ENCODE measurements around the gene ESRRA. TPM values are rescaled to one million over a fixed set of nuclear protein-coding genes. Genes with fewer than 3 reads are reported as not detected.
A peak's percentile ranks its signal among the peaks of the same experiment; 100 is the strongest.

The ESRRA gene
- total and polyA plus RNA-seq, 2 of the 8 experiments (the other 6 are each of a cell fraction or from before 2014, with no cell fraction given) = 18.2 to 37.0 TPM

- TF ChIP-seq CHD7 (IDR thresholded peaks at IDR 0.05; ENCODE audit: insufficient replicate concordance, low read length) (no peak), KDM4A (IDR thresholded peaks at IDR 0.05; ENCODE audit: low read depth, low read length, severe bottlenecking) (peak; percentile 90), NRF1 (IDR thresholded peaks at IDR 0.05; ENCODE audit: low read depth, low read length) (no peak), SIX5 (IDR thresholded peaks at IDR 0.05; ENCODE audit: low read depth, low read length) (no peak), GTF2F1 (IDR thresholded peaks at IDR 0.05; ENCODE audit: borderline replicate concordance, low read depth, low read length) (peak; percentile 53; the same call in 1 of the 2 replicates), CTBP2 (IDR thresholded peaks at IDR 0.05; ENCODE audit: borderline replicate concordance, insufficient read depth, insufficient read length, low read length) (no peak), SP2 (IDR thresholded peaks at IDR 0.05; ENCODE audit: low read length) (no peak), YY1 (IDR thresholded peaks at IDR 0.05; ENCODE audit: low read depth, low read length) (no peak), FOSL1 (IDR thresholded peaks at IDR 0.05; ENCODE audit: insufficient read depth, low read depth, low read length) (no peak), SRF (IDR thresholded peaks at IDR 0.05; ENCODE audit: low read depth, low read length) (no peak)
- TF ChIP-seq, protein P1, sequence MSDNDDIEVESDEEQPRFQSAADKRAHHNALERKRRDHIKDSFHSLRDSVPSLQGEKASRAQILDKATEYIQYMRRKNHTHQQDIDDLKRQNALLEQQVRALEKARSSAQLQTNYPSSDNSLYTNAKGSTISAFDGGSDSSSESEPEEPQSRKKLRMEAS (IDR thresholded peaks at IDR 0.05) = no peak
These were observed 12.1 kb downstream of the ESRRA start, which contains the start of gene TRMT112 (continued) for GRCh38 chr11:64317325-64317960.
